Karpas-422 (cell line): ENCODE results near the gene OR6V1. TPM values are rescaled to one million over a fixed set of nuclear protein-coding genes. Genes with fewer than 3 reads are reported as not detected.
"Not testable (repeated sequence)": the region's sequence is repeated elsewhere in the genome, so short reads cannot be mapped to it uniquely, and the experiment has no call there.

Experiments
- DNase-seq: peaks from one replicate; pipeline ENCODE4 v3.0.0-alpha.2; 2015
- H2AFZ ChIP-seq: fragments of 200-600 bp; sonication (generic); 2 replicates; pipeline ENCODE4 v1.6.1; 2014; ENCODE audit warnings: antibody characterized with exemption, low read length, mixed read lengths
- H3K27ac ChIP-seq: fragments of 200-600 bp; sonication (generic); 2 replicates; pipeline ENCODE4 v1.5.1; 2014; ENCODE audit warnings: mild to moderate bottlenecking, low read length, moderate library complexity
- H3K27me3 ChIP-seq: fragments of 200-600 bp; sonication (generic); 2 replicates; pipeline ENCODE4 v1.6.1; 2014; ENCODE audit warnings: low read length, mixed read lengths
- H3K36me3 ChIP-seq: fragments of 200-600 bp; sonication (generic); 2 replicates; pipeline ENCODE4 v1.6.1; 2014; ENCODE audit warnings: low read length, mixed read lengths; ENCODE audit not compliant: insufficient read depth
- H3K4me1 ChIP-seq: fragments of 200-600 bp; sonication (generic); 2 replicates; pipeline ENCODE4 v1.6.1; 2014; ENCODE audit warnings: mild to moderate bottlenecking, low read length, mixed read lengths
- H3K4me2 ChIP-seq: fragments of 200-600 bp; sonication (generic); 2 replicates; pipeline ENCODE4 v1.6.1; 2014; ENCODE audit warnings: low read length, low read depth, mild to moderate bottlenecking; ENCODE audit not compliant: poor library complexity, severe bottlenecking
- H3K4me3 ChIP-seq: fragments of 200-600 bp; sonication (generic); 2 replicates; pipeline ENCODE4 v1.5.1; 2014; ENCODE audit warnings: mild to moderate bottlenecking, antibody characterized with exemption, low read length, mixed read lengths
- H3K79me2 ChIP-seq: fragments of 200-600 bp; sonication (generic); 2 replicates; pipeline ENCODE4 v1.6.1; 2014; ENCODE audit warnings: mild to moderate bottlenecking, low read length, mixed read lengths
- H3K9ac ChIP-seq: fragments of 200-600 bp; sonication (generic); 2 replicates; pipeline ENCODE4 v1.6.0; 2014; ENCODE audit warnings: low read length
- H3K9me2 ChIP-seq: fragments of 200-600 bp; sonication (generic), shearing (Covaris generic); replicated peaks from 2 replicates; pipeline ENCODE4 v1.6.0; 2014; ENCODE audit warnings: mild to moderate bottlenecking, low read length, moderate library complexity; ENCODE audit not compliant: insufficient read depth
- H3K9me3 ChIP-seq: fragments of 300-700, 200-600 bp; sonication (generic); 2 replicates; pipeline ENCODE4 v1.6.1; 2014; ENCODE audit warnings: low read length, mixed read lengths
- H4K20me1 ChIP-seq: fragments of 200-600 bp; sonication (generic); 2 replicates; pipeline ENCODE4 v1.6.1; 2014; ENCODE audit warnings: mild to moderate bottlenecking, antibody characterized with exemption, low read length, low read depth; ENCODE audit not compliant: insufficient read depth
- total RNA-seq: library from RNA; depleted of rRNA; stranded (reverse); fragments of >200 nt; shearing (Covaris generic); gene quantifications from 2 replicates; pipeline ENCODE4 v1.2.3, GENCODE V29; 2014; ENCODE audit warnings: low replicate concordance

OR6V1 gene
- total RNA-seq, 1 experiment from 2014 or later = not detected

- Histone ChIP-seq H4K20me1 (no peaks in the 10 kb centered on the region), H3K27me3 (no peaks in the 10 kb centered on the region), H3K9me2 (no peaks in the 10 kb centered on the region), H2AFZ (no peak overlapping the region), H3K79me2 (no peaks in the 10 kb centered on the region), H3K4me2 (no peak overlapping the region), H3K4me3 (no peak overlapping the region), H3K36me3 (no peaks in the 10 kb centered on the region), H3K27ac (no peak overlapping the region), H3K9ac (no peak overlapping the region), H3K9me3 (no peaks in the 10 kb centered on the region), H3K4me1 (peaks cover 6% of the 10 kb centered on the region)
- DNase-seq = no peak
These were observed 17.9 kb downstream of the OR6V1 start for GRCh38 chr7:143069912-143070500.

GRCh38 chr7:143073556-143073955 lies 21.4 kb downstream of the OR6V1 start:
- Histone ChIP-seq H3K27me3 (no peaks in the 10 kb centered on the region), H3K9ac (no peak overlapping the region), H3K4me2 (no peak overlapping the region), H3K9me2 (no peaks in the 10 kb centered on the region), H2AFZ (no peak overlapping the region), H3K4me3 (no peak overlapping the region), H3K4me1 (peaks cover 3% of the 10 kb centered on the region; the same call in 1 of the 2 replicates), H3K9me3 (peaks cover 5% of the 10 kb centered on the region; the same call in 1 of the 2 replicates), H3K79me2 (no peaks in the 10 kb centered on the region), H3K27ac (no peak overlapping the region), H4K20me1 (no peaks in the 10 kb centered on the region), H3K36me3 (no peaks in the 10 kb centered on the region)
- DNase-seq = no peak

GRCh38 chr7:143074141-143074540 lies 22.0 kb downstream of the OR6V1 start:
- H3K4me2 ChIP-seq = no peak overlapping the region
- H3K79me2 ChIP-seq = no peaks in the 10 kb centered on the region
- no peaks in the 10 kb centered on the region for H4K20me1 ChIP-seq
- no peak overlapping the region for H3K9ac ChIP-seq
- no peak overlapping the region for H3K4me3 ChIP-seq
- H3K27ac ChIP-seq = no peak overlapping the region
- no peak for DNase-seq
- H3K27me3 ChIP-seq = no peaks in the 10 kb centered on the region
- H3K9me2 ChIP-seq = no peaks in the 10 kb centered on the region
- peaks cover 4% of the 10 kb centered on the region; the same call in 1 of the 2 replicates for H3K4me1 ChIP-seq
- H2AFZ ChIP-seq = no peak overlapping the region
- H3K9me3 ChIP-seq = peaks cover 8% of the 10 kb centered on the region; the same call in 1 of the 2 replicates
- H3K36me3 ChIP-seq = peaks cover 2% of the 10 kb centered on the region; the same call in 1 of the 2 replicates

GRCh38 chr7:143085109-143085508 lies 33.0 kb downstream of the OR6V1 start:
- no peaks in the 10 kb centered on the region for H3K27me3 ChIP-seq
- peaks cover 3% of the 10 kb centered on the region; the same call in 1 of the 2 replicates for H3K9me3 ChIP-seq
- peak; percentile 95 for DNase-seq
- H2AFZ ChIP-seq = no peak overlapping the region
- H3K36me3 ChIP-seq = no peaks in the 10 kb centered on the region
- H3K4me2 ChIP-seq = peak overlapping the region; percentile 67
- peak overlapping the region; percentile 39 for H3K4me3 ChIP-seq
- peak overlapping the region; percentile 58 for H3K9ac ChIP-seq
- H3K79me2 ChIP-seq = no peaks in the 10 kb centered on the region
- no peaks in the 10 kb centered on the region for H4K20me1 ChIP-seq
- no peaks in the 10 kb centered on the region for H3K9me2 ChIP-seq
- H3K4me1 ChIP-seq = peaks cover 37% of the 10 kb centered on the region
- peak overlapping the region; percentile 99 for H3K27ac ChIP-seq

- Histone ChIP-seq H3K4me2 (peak overlapping the region; percentile 39), H3K4me3 (0 out of 2 replicates have a peak overlapping the region, but pooled peaks have one; percentile 36), H3K9ac (peak overlapping the region; percentile 32; the same call in 1 of the 2 replicates), H3K27ac (peak overlapping the region; percentile 99), H3K4me1 (peaks cover 37% of the 10 kb centered on the region)
- peak; percentile 76 for DNase-seq
- not testable (repeated sequence) for H3K79me2 ChIP-seq, H3K9me2 ChIP-seq, H2AFZ ChIP-seq, H3K27me3 ChIP-seq, H3K9me3 ChIP-seq, H3K36me3 ChIP-seq, H4K20me1 ChIP-seq
These were observed 33.5 kb downstream of the OR6V1 start for GRCh38 chr7:143085610-143086009.

- H4K20me1 ChIP-seq, H3K27ac ChIP-seq, H3K27me3 ChIP-seq, DNase-seq, H3K4me2 ChIP-seq, H3K9me2 ChIP-seq, H3K36me3 ChIP-seq, H3K9ac ChIP-seq, H3K9me3 ChIP-seq, H2AFZ ChIP-seq, H3K79me2 ChIP-seq, H3K4me3 ChIP-seq: not testable (repeated sequence)
- peaks cover 31% of the 10 kb centered on the region for H3K4me1 ChIP-seq
These were observed 36.5 kb downstream of the OR6V1 start for GRCh38 chr7:143088549-143089231.

- H3K27me3 ChIP-seq = no peaks in the 10 kb centered on the region
- no peaks in the 10 kb centered on the region for H3K36me3 ChIP-seq
- no peak overlapping the region for H3K4me2 ChIP-seq
- DNase-seq = peak; percentile 41
- H3K27ac ChIP-seq = peak overlapping the region; percentile 47; the same call in 1 of the 2 replicates
- H2AFZ ChIP-seq = peak overlapping the region; percentile 85
- no peaks in the 10 kb centered on the region for H3K9me2 ChIP-seq
- H3K4me1 ChIP-seq = no peaks in the 10 kb centered on the region
- H3K9me3 ChIP-seq = peaks cover 15% of the 10 kb centered on the region
- H3K79me2 ChIP-seq = no peaks in the 10 kb centered on the region
- H3K4me3 ChIP-seq = no peak overlapping the region
- H3K9ac ChIP-seq = no peak overlapping the region
- H4K20me1 ChIP-seq = no peaks in the 10 kb centered on the region
These were observed 44.0 kb downstream of the OR6V1 start for GRCh38 chr7:143096146-143096545.

GRCh38 chr7:143099579-143099978 lies 47.4 kb downstream of the OR6V1 start:
- H3K4me3 ChIP-seq, H3K27me3 ChIP-seq, H3K79me2 ChIP-seq, H4K20me1 ChIP-seq, H3K9me2 ChIP-seq, H2AFZ ChIP-seq, H3K9ac ChIP-seq, H3K4me1 ChIP-seq, H3K36me3 ChIP-seq, H3K27ac ChIP-seq, H3K4me2 ChIP-seq: not testable (repeated sequence)
- H3K9me3 ChIP-seq = peaks cover 15% of the 10 kb centered on the region
- peak; percentile 33 for DNase-seq
